ENCODE data around the gene CORO2A.

DNA sequence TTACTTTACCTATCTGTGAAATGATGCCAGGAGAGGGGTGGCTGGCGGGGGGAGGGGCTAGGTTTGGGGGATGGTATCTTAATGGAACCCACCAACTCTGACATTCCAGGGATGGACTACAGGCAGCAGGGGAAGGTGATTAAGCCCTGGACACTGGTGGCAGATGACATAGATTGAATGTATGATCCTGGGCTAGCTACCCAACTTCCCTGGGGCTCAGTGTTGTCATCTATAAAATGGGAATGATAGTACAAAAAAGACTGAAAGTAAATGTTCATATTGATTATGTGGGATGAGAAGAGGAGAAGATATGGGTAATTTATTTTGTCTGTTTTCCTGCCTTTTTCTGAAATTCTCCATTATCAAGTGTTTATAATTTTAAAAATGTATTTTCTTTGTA, 6.2 kb downstream of the CORO2A start:
- TF ChIP-seq, protein P1, sequence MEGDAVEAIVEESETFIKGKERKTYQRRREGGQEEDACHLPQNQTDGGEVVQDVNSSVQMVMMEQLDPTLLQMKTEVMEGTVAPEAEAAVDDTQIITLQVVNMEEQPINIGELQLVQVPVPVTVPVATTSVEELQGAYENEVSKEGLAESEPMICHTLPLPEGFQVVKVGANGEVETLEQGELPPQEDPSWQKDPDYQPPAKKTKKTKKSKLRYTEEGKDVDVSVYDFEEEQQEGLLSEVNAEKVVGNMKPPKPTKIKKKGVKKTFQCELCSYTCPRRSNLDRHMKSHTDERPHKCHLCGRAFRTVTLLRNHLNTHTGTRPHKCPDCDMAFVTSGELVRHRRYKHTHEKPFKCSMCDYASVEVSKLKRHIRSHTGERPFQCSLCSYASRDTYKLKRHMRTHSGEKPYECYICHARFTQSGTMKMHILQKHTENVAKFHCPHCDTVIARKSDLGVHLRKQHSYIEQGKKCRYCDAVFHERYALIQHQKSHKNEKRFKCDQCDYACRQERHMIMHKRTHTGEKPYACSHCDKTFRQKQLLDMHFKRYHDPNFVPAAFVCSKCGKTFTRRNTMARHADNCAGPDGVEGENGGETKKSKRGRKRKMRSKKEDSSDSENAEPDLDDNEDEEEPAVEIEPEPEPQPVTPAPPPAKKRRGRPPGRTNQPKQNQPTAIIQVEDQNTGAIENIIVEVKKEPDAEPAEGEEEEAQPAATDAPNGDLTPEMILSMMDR (IDR thresholded peaks at IDR 0.05), result no peak
- no peak for TF ChIP-seq POLR2AphosphoS5 (IDR thresholded peaks at IDR 0.05)

All from esophagus muscularis mucosa (tissue), 3 donors.